ENCODE results near the gene DDX41. TPM values are rescaled to one million over a fixed set of nuclear protein-coding genes. Genes with fewer than 3 reads are reported as not detected.

DDX41 gene
- total and polyA plus RNA-seq, 2 donors (not counting 3 experiments of a cell fraction or from before 2014, with no cell fraction given), result 103 to 118 TPM

DNA sequence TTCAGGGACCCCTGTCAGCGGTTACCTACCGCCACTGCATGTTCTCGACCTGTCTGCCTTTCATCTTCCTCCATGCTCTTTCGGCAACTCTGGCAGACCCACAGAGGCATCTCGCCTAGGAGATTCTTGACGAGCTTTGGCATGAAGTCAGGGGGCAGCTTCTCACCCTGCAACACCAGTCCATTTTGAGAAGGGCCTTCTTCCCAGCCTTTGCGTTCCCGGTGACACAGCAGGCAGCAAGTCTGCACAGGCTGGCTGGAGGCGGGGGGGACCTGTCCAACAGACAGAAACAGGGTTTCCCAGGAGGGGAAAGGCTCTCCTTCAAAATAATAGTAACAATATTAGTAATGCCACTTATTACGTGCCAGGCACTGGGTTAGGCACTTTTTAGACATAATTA is 22.1 kb upstream of the DDX41 start:
- FAIRE-seq (no peak), DNase-seq (ENCODE audit: low read depth, low spot score) (no peak)
- H3K27me3 ChIP-seq (ENCODE audit: control insufficient read depth in 2 of 2, insufficient read depth in 2 of 2, low read length in 2 of 2), result no peaks in the 10 kb centered on the region
- H3K9me3 ChIP-seq (replicated peaks; ENCODE audit: control insufficient read depth, insufficient read depth, low read length), result no peaks in the 10 kb centered on the region
- ChIA-PET CTCF (interaction anchor here (1.2 kb wide), 1 partner anchor 11 kb away, joined by 4 read pairs; no protein-coding TSS in a partner anchor), POLR2A (no interaction called here)
- no peaks in the 10 kb centered on the region for H3K4me1 ChIP-seq (ENCODE audit: control insufficient read depth, extremely low read depth, insufficient read depth, low read length)
- intact Hi-C loops (cut with micrococcal nuclease) (no loop called here), dilution Hi-C loops (cut with MboI; ENCODE audit: extremely low pct_ligation_motif_present, low sequenced_read_pairs) (no loop called here)
- H3K27ac ChIP-seq (ENCODE audit: insufficient read depth, low read depth, low read length), result no peak overlapping the region
- H4K20me1 ChIP-seq (replicated peaks; ENCODE audit: control insufficient read depth, extremely low read depth, insufficient read depth, low read length), result no peaks in the 10 kb centered on the region
- no peaks in the 10 kb centered on the region for H3K9me1 ChIP-seq (replicated peaks; ENCODE audit: control insufficient read depth, extremely low read depth, insufficient read depth, low read length)
- H2AFZ ChIP-seq (ENCODE audit: low read depth, low read length), result no peak overlapping the region
- H3K4me3 ChIP-seq (replicated peaks in 1 of 3; ENCODE audit: insufficient read depth in 1 of 3, low read depth in 1 of 3, low read length in 3 of 3), result no peak overlapping the region
- no peak overlapping the region for H3K4me2 ChIP-seq (ENCODE audit: insufficient read depth, low read length)
- peaks cover 6 to 23% of the 10 kb centered on the region in 2 experiments for H3K36me3 ChIP-seq (ENCODE audit: control insufficient read depth in 2 of 2, extremely low read depth in 1 of 2, insufficient read depth in 2 of 2, low read length in 2 of 2)
- H3K9ac ChIP-seq (replicated peaks; ENCODE audit: extremely low read depth, insufficient read depth, low read length), result no peak overlapping the region
- BruUV-seq (replicated peaks), result no TSS peak
- peaks cover 34% of the 10 kb centered on the region for H3K79me2 ChIP-seq (ENCODE audit: control insufficient read depth, insufficient read depth, low read length)
- TF ChIP-seq CTCF (IDR thresholded peaks at IDR 0.05; ENCODE audit: extremely low read depth in 1 of 2, insufficient read depth in 1 of 2, low read depth in 1 of 2, low read length in 2 of 2) (no peak), EZH2 (IDR thresholded peaks at IDR 0.05; ENCODE audit: borderline replicate concordance, low read depth, low read length, severe bottlenecking) (no peak), FOS (IDR thresholded peaks at IDR 0.05; ENCODE audit: borderline replicate concordance, insufficient read depth, low read length) (no peak), POLR2AphosphoS5 (IDR thresholded peaks at IDR 0.05; ENCODE audit: insufficient read depth, low read depth, low read length) (no peak)

All from endothelial cell of umbilical vein (primary cell).